Liver (tissue), 3 donors: Measurements from ENCODE around the gene IFNAR2.

ENCODE experiments used
- ATF3 ChIP-seq: IDR thresholded peaks from 2 replicates; pipeline ENCODE4 v1.6.1; 2016; ENCODE audit warnings: antibody characterized with exemption
- CTCF ChIP-seq: fragments of 150-350 bp; IDR thresholded peaks from 2 replicates; pipeline ENCODE4 v1.5.1; 2017; ENCODE audit warnings: improper control_type of control experiment, low read depth, low read length; ENCODE audit not compliant: missing input control
- HNF4A ChIP-seq, 2 donors: conservative IDR thresholded peaks; 2 replicates each; pipeline ENCODE4 v1.6.1; 2016; ENCODE audit warnings: antibody characterized with exemption in 2 of 2, mild to moderate bottlenecking in 2 of 2
- NR2F2 ChIP-seq: IDR thresholded peaks from 2 replicates; pipeline ENCODE4 v1.6.1; 2016; ENCODE audit warnings: antibody characterized with exemption
- RAD21 ChIP-seq, 2 donors: IDR thresholded peaks; 2 replicates each; pipeline ENCODE4 v1.6.1; 2016; ENCODE audit warnings: antibody characterized with exemption in 2 of 2, mild to moderate bottlenecking in 2 of 2
- REST ChIP-seq: IDR thresholded peaks from 2 replicates; pipeline ENCODE4 v1.6.1; 2016; ENCODE audit warnings: antibody characterized with exemption, mild to moderate bottlenecking
- SP1 ChIP-seq: IDR thresholded peaks from 2 replicates; pipeline ENCODE4 v1.6.1; 2018; ENCODE audit warnings: antibody characterized with exemption, mild to moderate bottlenecking
- TAF1 ChIP-seq: conservative IDR thresholded peaks from 2 replicates; pipeline ENCODE4 v1.6.1; 2016; ENCODE audit warnings: antibody characterized with exemption, mild to moderate bottlenecking
- donor health status: healthy.
- donor health status: healthy.

DNA sequence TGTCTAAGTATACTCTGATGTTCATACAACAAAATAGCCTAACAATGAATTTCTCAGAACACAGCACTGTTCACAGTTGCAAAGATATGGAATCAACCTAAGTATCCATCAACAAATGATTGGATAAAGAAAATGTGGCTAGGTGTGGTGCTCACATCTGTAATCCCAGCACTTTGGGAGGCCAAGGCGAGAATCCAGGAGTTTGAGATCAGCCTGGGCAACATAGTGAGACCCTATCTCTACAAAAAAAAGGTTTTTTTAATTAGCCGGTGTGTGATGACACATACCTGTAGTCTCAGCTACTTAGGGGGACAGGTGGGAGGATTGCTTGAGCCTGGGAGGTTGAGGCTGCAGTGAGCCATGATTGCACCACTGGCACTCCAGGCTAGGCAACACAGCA lies 10.7 kb downstream of the IFNAR2 start:
- TF ChIP-seq SP1 (no peak), HNF4A (conservative IDR thresholded peaks at IDR 0.05) (no peak), CTCF (no peak), ATF3 (no peak), RAD21 (IDR thresholded peaks at IDR 0.05) (no peak), TAF1 (no peak), REST (no peak), NR2F2 (no peak)
